ENCODE data around the gene GFAP.

GFAP gene

GRCh38 chr17:44878627-44879221 is 36.6 kb downstream of the GFAP start:
- Histone ChIP-seq H3K9me3 (ENCODE audit: control insufficient read depth, low read length) (no peaks in the 10 kb centered on the region), H3K9ac (ENCODE audit: low read length) (no peak overlapping the region), H3K27me3 (ENCODE audit: control insufficient read depth, insufficient read depth, low read length) (no peaks in the 10 kb centered on the region), H3K4me3 (ENCODE audit: low read length) (no peak overlapping the region), H3K4me1 (ENCODE audit: control insufficient read depth, insufficient read depth, low read length) (peaks cover 5% of the 10 kb centered on the region), H3K36me3 (ENCODE audit: control insufficient read depth, insufficient read depth, low read length) (peaks cover 17% of the 10 kb centered on the region)

- Histone ChIP-seq H3K4me3 (ENCODE audit: low read length) (no peak overlapping the region), H3K36me3 (ENCODE audit: control insufficient read depth, insufficient read depth, low read length) (peaks cover 14% of the 10 kb centered on the region), H3K4me1 (ENCODE audit: control insufficient read depth, insufficient read depth, low read length) (peaks cover 5% of the 10 kb centered on the region), H3K27me3 (ENCODE audit: control insufficient read depth, insufficient read depth, low read length) (no peaks in the 10 kb centered on the region), H3K9me3 (ENCODE audit: control insufficient read depth, low read length) (no peaks in the 10 kb centered on the region), H3K9ac (ENCODE audit: low read length) (no peak overlapping the region)
Observed at GRCh38 chr17:44877121-44877520, 38.2 kb downstream of the GFAP start.

DNA sequence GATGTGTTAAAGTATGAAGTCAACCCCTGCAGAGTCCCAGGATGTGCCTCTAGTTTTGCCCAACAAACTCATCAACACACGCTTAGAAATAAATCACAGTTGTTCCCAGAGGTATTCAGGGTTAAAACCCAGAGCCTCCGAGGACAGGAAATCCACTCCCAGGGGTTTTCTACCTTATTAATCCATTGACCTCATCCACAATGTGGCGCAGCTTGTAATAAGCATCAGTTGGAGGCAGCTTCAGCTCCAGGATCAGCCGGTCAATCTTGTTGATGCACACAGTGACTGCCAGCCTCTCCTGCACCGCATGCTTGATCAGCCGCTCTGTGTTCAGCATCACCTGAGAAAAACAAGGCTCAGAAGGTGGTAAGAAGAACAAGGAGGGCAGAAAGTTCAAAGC is 39.5 kb downstream of the GFAP start:
- no peaks in the 10 kb centered on the region for H3K27me3 ChIP-seq (ENCODE audit: control insufficient read depth, insufficient read depth, low read length)
- H3K4me3 ChIP-seq (ENCODE audit: low read length): no peak overlapping the region
- H3K9me3 ChIP-seq (ENCODE audit: control insufficient read depth, low read length): no peaks in the 10 kb centered on the region
- H3K4me1 ChIP-seq (ENCODE audit: control insufficient read depth, insufficient read depth, low read length): peaks cover 5% of the 10 kb centered on the region
- peaks cover 14% of the 10 kb centered on the region for H3K36me3 ChIP-seq (ENCODE audit: control insufficient read depth, insufficient read depth, low read length)
- H3K9ac ChIP-seq (ENCODE audit: low read length): no peak overlapping the region

- Histone ChIP-seq H3K9ac (ENCODE audit: low read length) (no peak overlapping the region), H3K9me3 (ENCODE audit: control insufficient read depth, low read length) (no peaks in the 10 kb centered on the region), H3K4me3 (ENCODE audit: low read length) (no peak overlapping the region), H3K27me3 (ENCODE audit: control insufficient read depth, insufficient read depth, low read length) (no peaks in the 10 kb centered on the region), H3K4me1 (ENCODE audit: control insufficient read depth, insufficient read depth, low read length) (no peaks in the 10 kb centered on the region), H3K36me3 (ENCODE audit: control insufficient read depth, insufficient read depth, low read length) (peaks cover 12% of the 10 kb centered on the region)
Observed at GRCh38 chr17:44872131-44872768, 43.0 kb downstream of the GFAP start.

GRCh38 chr17:44871556-44871955 is 43.7 kb downstream of the GFAP start:
- no peaks in the 10 kb centered on the region for H3K4me1 ChIP-seq (ENCODE audit: control insufficient read depth, insufficient read depth, low read length)
- no peaks in the 10 kb centered on the region for H3K27me3 ChIP-seq (ENCODE audit: control insufficient read depth, insufficient read depth, low read length)
- no peak overlapping the region for H3K4me3 ChIP-seq (ENCODE audit: low read length)
- H3K9ac ChIP-seq (ENCODE audit: low read length): no peak overlapping the region
- H3K36me3 ChIP-seq (ENCODE audit: control insufficient read depth, insufficient read depth, low read length): peaks cover 12% of the 10 kb centered on the region
- no peaks in the 10 kb centered on the region for H3K9me3 ChIP-seq (ENCODE audit: control insufficient read depth, low read length)

DNA sequence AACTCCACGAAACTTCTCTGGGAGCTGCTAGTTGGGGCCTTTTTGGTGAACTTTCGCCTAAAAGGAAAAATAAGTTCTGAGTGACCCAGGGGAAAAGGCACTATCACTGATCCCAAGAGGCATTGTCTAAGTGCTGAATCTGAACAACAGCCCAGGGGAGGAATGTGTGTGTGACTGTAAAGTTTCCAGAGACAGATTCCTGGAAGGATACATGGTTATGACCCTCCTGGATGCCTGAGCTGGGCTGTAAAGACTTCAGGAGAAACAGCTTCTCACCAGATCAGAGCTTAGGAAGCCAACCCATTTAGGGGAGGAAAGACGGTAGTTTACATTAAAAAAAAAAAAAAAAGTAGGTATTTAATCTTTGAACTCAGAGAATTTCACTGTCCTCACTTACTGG is 47.5 kb downstream of the GFAP start:
- H3K36me3 ChIP-seq (ENCODE audit: control insufficient read depth, insufficient read depth, low read length): peaks cover 20% of the 10 kb centered on the region
- no peaks in the 10 kb centered on the region for H3K4me1 ChIP-seq (ENCODE audit: control insufficient read depth, insufficient read depth, low read length)

DNA sequence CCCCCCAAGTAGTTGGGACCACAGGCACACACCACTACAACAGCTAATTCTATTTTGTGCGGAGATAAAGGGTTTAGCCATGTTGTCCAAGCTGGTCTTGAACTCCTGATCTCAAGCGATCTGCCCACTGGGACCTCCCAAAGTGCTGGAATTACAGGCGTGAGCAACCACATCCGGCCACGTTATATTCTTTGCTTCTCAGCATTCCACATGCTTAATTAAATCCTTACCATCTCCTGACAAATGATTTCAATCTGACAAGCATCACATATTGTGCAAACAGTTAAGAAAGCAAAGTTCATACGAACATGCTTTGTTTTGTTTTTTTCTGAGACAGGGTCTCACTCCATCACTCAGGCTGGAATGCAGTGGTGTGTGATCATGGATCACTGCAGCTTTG is 49.4 kb downstream of the GFAP start:
- Histone ChIP-seq H3K27me3 (ENCODE audit: control insufficient read depth, insufficient read depth, low read length) (no peaks in the 10 kb centered on the region), H3K36me3 (ENCODE audit: control insufficient read depth, insufficient read depth, low read length) (peaks cover 20% of the 10 kb centered on the region), H3K4me1 (ENCODE audit: control insufficient read depth, insufficient read depth, low read length) (no peaks in the 10 kb centered on the region), H3K9ac (ENCODE audit: low read length) (no peak overlapping the region), H3K9me3 (ENCODE audit: control insufficient read depth, low read length) (no peaks in the 10 kb centered on the region), H3K4me3 (ENCODE audit: low read length) (no peak overlapping the region)

More for the DNA sequence above, 47.5 kb downstream of the GFAP start:
- H3K9me3 ChIP-seq (ENCODE audit: control insufficient read depth, low read length): no peaks in the 10 kb centered on the region
- no peak overlapping the region for H3K9ac ChIP-seq (ENCODE audit: low read length)
- no peaks in the 10 kb centered on the region for H3K27me3 ChIP-seq (ENCODE audit: control insufficient read depth, insufficient read depth, low read length)
- H3K4me3 ChIP-seq (ENCODE audit: low read length): no peak overlapping the region

- peaks cover 20% of the 10 kb centered on the region for H3K36me3 ChIP-seq (ENCODE audit: control insufficient read depth, insufficient read depth, low read length)
- H3K9me3 ChIP-seq (ENCODE audit: control insufficient read depth, low read length): no peaks in the 10 kb centered on the region
- no peak overlapping the region for H3K9ac ChIP-seq (ENCODE audit: low read length)
- no peaks in the 10 kb centered on the region for H3K27me3 ChIP-seq (ENCODE audit: control insufficient read depth, insufficient read depth, low read length)
- H3K4me3 ChIP-seq (ENCODE audit: low read length): no peak overlapping the region
- H3K4me1 ChIP-seq (ENCODE audit: control insufficient read depth, insufficient read depth, low read length): no peaks in the 10 kb centered on the region
Observed at GRCh38 chr17:44865231-44865660, 50.1 kb downstream of the GFAP start.

GRCh38 chr17:44864831-44865230 is 50.5 kb downstream of the GFAP start:
- no peaks in the 10 kb centered on the region for H3K4me1 ChIP-seq (ENCODE audit: control insufficient read depth, insufficient read depth, low read length)
- H3K36me3 ChIP-seq (ENCODE audit: control insufficient read depth, insufficient read depth, low read length): peaks cover 20% of the 10 kb centered on the region
- no peaks in the 10 kb centered on the region for H3K27me3 ChIP-seq (ENCODE audit: control insufficient read depth, insufficient read depth, low read length)
- no peak overlapping the region for H3K4me3 ChIP-seq (ENCODE audit: low read length)
- H3K9me3 ChIP-seq (ENCODE audit: control insufficient read depth, low read length): no peaks in the 10 kb centered on the region
- H3K9ac ChIP-seq (ENCODE audit: low read length): no peak overlapping the region

- H3K9me3 ChIP-seq (ENCODE audit: control insufficient read depth, low read length): no peaks in the 10 kb centered on the region
- no peak overlapping the region for H3K9ac ChIP-seq (ENCODE audit: low read length)
- no peaks in the 10 kb centered on the region for H3K27me3 ChIP-seq (ENCODE audit: control insufficient read depth, insufficient read depth, low read length)
- H3K4me1 ChIP-seq (ENCODE audit: control insufficient read depth, insufficient read depth, low read length): no peaks in the 10 kb centered on the region
- peaks cover 22% of the 10 kb centered on the region for H3K36me3 ChIP-seq (ENCODE audit: control insufficient read depth, insufficient read depth, low read length)
- no peak overlapping the region for H3K4me3 ChIP-seq (ENCODE audit: low read length)
Observed at GRCh38 chr17:44863061-44863918, 52.0 kb downstream of the GFAP start.

DNA sequence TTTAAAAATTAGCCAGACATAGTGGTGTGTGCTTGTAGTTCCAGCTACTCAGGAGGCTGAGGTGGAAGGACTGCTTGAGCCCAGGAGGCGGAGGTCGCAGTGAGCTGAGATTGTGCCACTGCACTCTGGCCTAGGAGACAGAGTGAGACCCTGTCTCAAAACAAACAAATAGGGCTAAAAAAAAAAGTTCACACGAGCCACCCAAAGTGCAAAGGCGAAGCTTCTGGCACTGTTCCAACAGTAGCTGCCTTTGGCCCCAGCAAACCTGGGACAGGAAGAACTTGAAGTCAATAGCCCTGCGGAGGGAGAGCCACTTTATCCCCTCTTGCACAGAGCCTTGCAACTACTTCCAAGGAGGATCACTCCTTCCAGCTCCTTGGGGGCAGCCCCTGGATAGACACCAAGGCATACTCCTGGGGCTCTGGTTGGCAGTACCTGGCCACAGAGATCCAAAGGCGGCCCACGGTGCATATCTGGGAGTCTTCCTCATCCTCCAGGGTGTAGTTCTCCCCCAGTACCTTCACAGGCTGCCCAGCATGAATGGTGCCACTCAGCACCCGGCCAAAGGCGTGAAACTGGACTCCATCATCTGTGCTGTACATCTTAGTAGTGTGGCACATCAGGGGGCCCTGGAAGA is 52.9 kb downstream of the GFAP start:
- Histone ChIP-seq H3K36me3 (ENCODE audit: control insufficient read depth, insufficient read depth, low read length) (peaks cover 23% of the 10 kb centered on the region), H3K27me3 (ENCODE audit: control insufficient read depth, insufficient read depth, low read length) (no peaks in the 10 kb centered on the region), H3K4me3 (ENCODE audit: low read length) (no peak overlapping the region), H3K9me3 (ENCODE audit: control insufficient read depth, low read length) (no peaks in the 10 kb centered on the region), H3K4me1 (ENCODE audit: control insufficient read depth, insufficient read depth, low read length) (no peaks in the 10 kb centered on the region), H3K9ac (ENCODE audit: low read length) (no peak overlapping the region)

DNA sequence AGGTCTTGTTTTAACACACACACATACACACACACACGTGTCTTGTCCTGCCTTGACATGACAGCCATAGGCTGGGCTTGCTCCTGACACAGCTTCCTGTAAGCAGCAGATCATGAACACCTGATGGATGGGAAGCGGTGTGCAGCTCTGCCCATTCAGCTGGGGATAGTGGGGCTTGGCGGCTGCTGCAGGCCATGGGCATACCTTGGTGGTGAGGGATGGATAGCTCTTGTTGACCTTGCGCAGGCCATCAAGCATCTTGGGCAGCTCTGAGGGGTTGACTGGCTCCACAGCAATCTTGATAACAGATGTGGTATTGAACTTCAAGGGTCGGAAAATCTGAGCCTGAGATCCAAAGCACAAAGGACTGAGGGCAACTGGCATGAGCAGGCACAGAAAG is 55.6 kb downstream of the GFAP start:
- Histone ChIP-seq H3K27me3 (ENCODE audit: control insufficient read depth, insufficient read depth, low read length) (no peaks in the 10 kb centered on the region), H3K4me1 (ENCODE audit: control insufficient read depth, insufficient read depth, low read length) (no peaks in the 10 kb centered on the region), H3K36me3 (ENCODE audit: control insufficient read depth, insufficient read depth, low read length) (peaks cover 26% of the 10 kb centered on the region), H3K4me3 (ENCODE audit: low read length) (no peak overlapping the region), H3K9ac (ENCODE audit: low read length) (no peak overlapping the region), H3K9me3 (ENCODE audit: control insufficient read depth, low read length) (no peaks in the 10 kb centered on the region)
